CD14-positive monocyte (primary cell): ENCODE measurements around the gene RTCA. TPM values are rescaled to one million over a fixed set of nuclear protein-coding genes. Genes with fewer than 3 reads are reported as not detected.

ENCODE experiments used
- DNase-seq, 3 donors: peaks; one replicate each; pipeline ENCODE4 v3.0.0-alpha.2; 2011 to 2022
- H2AFZ ChIP-seq: 2 replicates; pipeline ENCODE4 v1.6.0; 2012; ENCODE audit warnings: mild to moderate bottlenecking, low read depth, low read length, inconsistent platforms; ENCODE audit not compliant: insufficient read depth, poor library complexity, severe bottlenecking
- H3K27ac ChIP-seq, 2 donors: 1 replicate in 1 of 2; 2 replicates in 1 of 2; pipeline ENCODE4 v1.5.1; 2012 to 2013; ENCODE audit warnings: low read length in 2 of 2, control low read depth in 1 of 2, inconsistent platforms in 1 of 2, low read depth in 1 of 2, mild to moderate bottlenecking in 1 of 2
- H3K27me3 ChIP-seq, 2 donors: one replicate each; pipeline versions ENCODE4 v1.6.0 to v1.6.1; 2011 to 2013; ENCODE audit warnings: low read length in 2 of 2; ENCODE audit not compliant: control insufficient read depth in 2 of 2, insufficient read depth in 2 of 2
- H3K36me3 ChIP-seq, 2 donors: replicated peaks in 1 of 2; 1 replicate in 1 of 2; 2 replicates in 1 of 2; pipeline versions ENCODE4 v1.5.1 to v1.6.1; 2012 to 2013; ENCODE audit warnings: low read length in 2 of 2, control low read depth in 1 of 2, inconsistent platforms in 1 of 2, mild to moderate bottlenecking in 1 of 2; ENCODE audit not compliant: insufficient read depth in 2 of 2, control insufficient read depth in 1 of 2
- H3K4me1 ChIP-seq, 2 donors: 1 replicate in 1 of 2; 2 replicates in 1 of 2; pipeline versions ENCODE4 v1.5.1 to v1.6.1; 2012 to 2013; ENCODE audit warnings: low read length in 2 of 2, control low read depth in 1 of 2, inconsistent platforms in 1 of 2, mild to moderate bottlenecking in 1 of 2, moderate library complexity in 1 of 2; ENCODE audit not compliant: insufficient read depth in 2 of 2, control insufficient read depth in 1 of 2
- H3K4me2 ChIP-seq: replicated peaks from 2 replicates; pipeline ENCODE3; 2012; ENCODE audit warnings: low read length, moderate library complexity, mild to moderate bottlenecking; ENCODE audit not compliant: poor library complexity, severe bottlenecking; ENCODE audit errors: extremely low read depth
- H3K4me3 ChIP-seq, 3 experiments: fragments of 200-600 bp in 1 of 3; sonication (generic) in 1 of 3; replicated peaks in 1 of 3; 1 replicate in 2 of 3; 2 replicates in 1 of 3; pipeline ENCODE4 v1.5.1; 2011 to 2013; ENCODE audit warnings: low read length in 3 of 3, mild to moderate bottlenecking in 3 of 3, control low read depth in 2 of 3, low read depth in 2 of 3, inconsistent platforms in 1 of 3, moderate library complexity in 1 of 3
- H3K79me2 ChIP-seq: 2 replicates; pipeline ENCODE4 v1.6.0; 2012; ENCODE audit warnings: mild to moderate bottlenecking, control low read depth, inconsistent platforms, low read length, moderate library complexity; ENCODE audit not compliant: insufficient read depth
- H3K9ac ChIP-seq: 2 replicates; pipeline ENCODE4 v1.6.0; 2017; ENCODE audit warnings: low read length, mild to moderate bottlenecking; ENCODE audit not compliant: insufficient read depth, poor library complexity, severe bottlenecking
- H3K9me3 ChIP-seq, 2 donors: replicated peaks in 1 of 2; 1 replicate in 1 of 2; 2 replicates in 1 of 2; pipeline versions ENCODE4 v1.5.1 to v1.6.1; 2012 to 2013; ENCODE audit warnings: low read length in 2 of 2, control low read depth in 1 of 2; ENCODE audit not compliant: control insufficient read depth in 1 of 2, insufficient read depth in 1 of 2
- H4K20me1 ChIP-seq: 2 replicates; pipeline ENCODE4 v1.6.0; 2012; ENCODE audit warnings: mild to moderate bottlenecking, low read length, control low read depth, moderate library complexity; ENCODE audit not compliant: insufficient read depth
- H3K27ac Mint-ChIP-seq, 7 donors: one replicate each; pipeline ENCODE4 v1.8.0; 2020; ENCODE audit warnings: mild to moderate bottlenecking in 7 of 7, mixed read lengths in 7 of 7, moderate library complexity in 6 of 7, inconsistent platforms in 2 of 7
- H3K27me3 Mint-ChIP-seq, 3 donors: one replicate each; pipeline ENCODE4 v1.8.0; 2021 to 2022; ENCODE audit warnings: low read depth in 3 of 3, mild to moderate bottlenecking in 3 of 3, mixed read lengths in 3 of 3, moderate library complexity in 3 of 3, inconsistent platforms in 1 of 3
- H3K36me3 Mint-ChIP-seq, 2 donors: one replicate each; pipeline ENCODE4 v1.8.0; 2020; ENCODE audit warnings: mixed read lengths in 2 of 2, inconsistent platforms in 1 of 2, mild to moderate bottlenecking in 1 of 2
- H3K4me1 Mint-ChIP-seq: one replicate; pipeline ENCODE4 v1.8.0; 2020; ENCODE audit warnings: mild to moderate bottlenecking, mixed read lengths
- H3K4me3 Mint-ChIP-seq, 2 donors: one replicate each; pipeline ENCODE4 v1.8.0; 2020; ENCODE audit warnings: mild to moderate bottlenecking in 2 of 2, mixed read lengths in 2 of 2, moderate library complexity in 1 of 2
- H3K9me3 Mint-ChIP-seq, 7 donors: one replicate each; pipeline ENCODE4 v1.8.0; 2020 to 2022; ENCODE audit warnings: mixed read lengths in 7 of 7, mild to moderate bottlenecking in 6 of 7, moderate library complexity in 6 of 7, inconsistent platforms in 2 of 7
- WGBS: methylation state at CpG from one replicate; pipeline ENCODE4 v1.1.5; 2013; ENCODE audit warnings: missing lambda C conversion rate; ENCODE audit not compliant: insufficient coverage; 5-methylcytosine and 5-hydroxymethylcytosine counted together
- intact Hi-C, 2 donors: fragments of 100-400 bp; cut with micrococcal nuclease; formaldehyde crosslinking; loops; one replicate each; pipeline versions ENCODE4 v1.15.0 to v1.15.1; 2023
- polyA plus RNA-seq, 3 donors: library from polyadenylated mRNA; depleted of rRNA in 1 of 3; unstranded in 2 of 3; stranded (reverse) in 1 of 3; fragments of 300-500 nt in 2 of 3; fragments of >200 nt in 1 of 3; fragmentation: Illumina TruSeq in 2 of 3; gene quantifications; 1 replicate in 2 of 3; 2 replicates in 1 of 3; pipeline ENCODE4 v1.2.3, GENCODE V29; 2012 to 2021
- TF ChIP-seq, protein P1 (sequence below): fragments of 200-600 bp; IDR thresholded peaks from one replicate; pipeline ENCODE4 v1.8.0; 2022; ENCODE audit warnings: antibody characterized with exemption, mild to moderate bottlenecking

RTCA gene
- polyA plus RNA-seq, 3 donors, result 11.7 to 18.3 (median 17.9) TPM

DNA sequence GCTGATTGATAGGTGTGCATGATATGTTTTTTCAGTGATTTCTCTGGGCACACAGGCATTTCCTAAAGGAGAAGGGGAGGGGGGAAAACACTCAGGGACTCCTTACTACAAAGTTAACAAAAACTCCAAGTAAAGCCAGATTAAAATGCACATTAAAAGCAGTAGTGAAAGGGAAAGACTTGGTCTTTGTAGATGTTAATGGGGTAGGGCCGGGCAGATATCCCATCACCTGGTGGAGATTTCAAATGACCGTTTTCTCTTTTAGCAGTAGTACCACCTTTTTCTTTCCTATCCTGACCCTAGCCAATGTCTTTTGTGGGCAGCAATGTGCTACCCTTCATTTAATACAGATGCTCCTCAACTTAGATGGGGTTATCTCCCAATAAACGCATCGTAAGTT lies 32.5 kb downstream of the RTCA start:
- Mint-ChIP-seq H3K4me3 (no peak overlapping the region), H3K27ac (no peak overlapping the region), H3K9me3 (peaks cover 0 to 2% (median 0%) of the 10 kb centered on the region in 7 donors), H3K4me1 (no peaks in the 10 kb centered on the region), H3K36me3 (peaks cover 7 to 18% of the 10 kb centered on the region in 2 donors), H3K27me3 (no peaks in the 10 kb centered on the region)
- intact Hi-C loops, result no loop called here
- Histone ChIP-seq H3K27ac (no peak overlapping the region), H3K9ac (no peak overlapping the region), H4K20me1 (no peaks in the 10 kb centered on the region), H3K4me2 (no peak overlapping the region), H3K79me2 (no peaks in the 10 kb centered on the region), H3K4me1 (no peaks in the 10 kb centered on the region), H2AFZ (no peak overlapping the region), H3K9me3 (no peaks in the 10 kb centered on the region), H3K4me3 (no peak overlapping the region), H3K27me3 (no peaks in the 10 kb centered on the region), H3K36me3 (peaks cover 6% of the 10 kb centered on the region in 2 donors)
- TF ChIP-seq, protein P1, sequence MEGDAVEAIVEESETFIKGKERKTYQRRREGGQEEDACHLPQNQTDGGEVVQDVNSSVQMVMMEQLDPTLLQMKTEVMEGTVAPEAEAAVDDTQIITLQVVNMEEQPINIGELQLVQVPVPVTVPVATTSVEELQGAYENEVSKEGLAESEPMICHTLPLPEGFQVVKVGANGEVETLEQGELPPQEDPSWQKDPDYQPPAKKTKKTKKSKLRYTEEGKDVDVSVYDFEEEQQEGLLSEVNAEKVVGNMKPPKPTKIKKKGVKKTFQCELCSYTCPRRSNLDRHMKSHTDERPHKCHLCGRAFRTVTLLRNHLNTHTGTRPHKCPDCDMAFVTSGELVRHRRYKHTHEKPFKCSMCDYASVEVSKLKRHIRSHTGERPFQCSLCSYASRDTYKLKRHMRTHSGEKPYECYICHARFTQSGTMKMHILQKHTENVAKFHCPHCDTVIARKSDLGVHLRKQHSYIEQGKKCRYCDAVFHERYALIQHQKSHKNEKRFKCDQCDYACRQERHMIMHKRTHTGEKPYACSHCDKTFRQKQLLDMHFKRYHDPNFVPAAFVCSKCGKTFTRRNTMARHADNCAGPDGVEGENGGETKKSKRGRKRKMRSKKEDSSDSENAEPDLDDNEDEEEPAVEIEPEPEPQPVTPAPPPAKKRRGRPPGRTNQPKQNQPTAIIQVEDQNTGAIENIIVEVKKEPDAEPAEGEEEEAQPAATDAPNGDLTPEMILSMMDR, result no peak
- WGBS, result no CpG with 5 or more reads among the region's 4 CpGs
- DNase-seq, result no peak

DNA sequence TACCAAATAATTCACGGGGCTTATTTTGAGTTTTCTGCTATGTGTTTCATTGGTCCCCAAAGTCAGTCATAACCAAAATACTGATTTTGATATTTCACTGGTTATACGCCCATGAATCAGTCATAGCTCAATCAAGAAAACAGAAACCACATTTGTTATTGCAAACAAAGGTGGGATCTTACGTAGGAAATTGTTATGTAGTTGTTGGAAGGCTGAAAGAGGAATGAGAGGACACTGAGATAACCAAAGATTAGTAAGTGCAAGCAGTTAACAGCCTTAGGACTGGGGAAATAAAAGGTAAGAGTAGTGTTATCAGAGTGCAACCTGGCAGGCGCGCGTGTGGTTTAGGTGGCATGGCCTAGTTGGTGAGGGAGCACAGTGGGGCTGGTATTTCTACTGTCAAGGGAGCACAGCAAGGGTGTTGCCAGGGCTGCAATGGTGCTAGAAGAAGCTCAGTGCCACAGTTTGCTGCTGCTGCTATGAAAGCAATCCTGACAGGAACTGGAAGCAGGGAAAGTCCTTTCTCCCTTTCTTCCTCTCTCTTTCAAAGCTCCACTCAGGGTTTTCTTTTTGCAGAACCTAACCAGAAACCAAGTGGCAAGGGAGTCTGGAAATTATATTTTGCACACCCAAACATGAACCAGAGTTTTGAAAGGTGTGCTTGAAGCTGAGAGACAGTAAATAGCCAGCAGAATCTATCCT lies 33.7 kb downstream of the RTCA start:
- no peak overlapping the region for H3K27ac Mint-ChIP-seq
- 100% methylated on average over 4 of the region's 6 CpGs for WGBS

More for the DNA sequence above, 33.7 kb downstream of the RTCA start:
- Mint-ChIP-seq H3K9me3 (peaks cover 0 to 2% (median 0%) of the 10 kb centered on the region in 7 donors), H3K27me3 (no peaks in the 10 kb centered on the region), H3K36me3 (peaks cover 2 to 11% of the 10 kb centered on the region in 2 donors), H3K4me1 (no peaks in the 10 kb centered on the region), H3K4me3 (no peak overlapping the region)
- no peak overlapping the region for H3K4me2 ChIP-seq
- H3K27ac ChIP-seq, result no peak overlapping the region
- H3K27me3 ChIP-seq, result no peaks in the 10 kb centered on the region
- H3K4me1 ChIP-seq, result no peaks in the 10 kb centered on the region
- no peaks in the 10 kb centered on the region for H3K79me2 ChIP-seq
- TF ChIP-seq, protein P1, result no peak
- intact Hi-C loops, result no loop called here
- no peaks in the 10 kb centered on the region for H3K9me3 ChIP-seq
- no peak overlapping the region for H3K4me3 ChIP-seq
- H4K20me1 ChIP-seq, result no peaks in the 10 kb centered on the region
- no peak for DNase-seq
- H3K9ac ChIP-seq, result no peak overlapping the region
- H2AFZ ChIP-seq, result no peak overlapping the region
- H3K36me3 ChIP-seq, result no peaks in the 10 kb centered on the region
